ENCODE results near the gene TPPP. TPM values are rescaled to one million over a fixed set of nuclear protein-coding genes. Genes with fewer than 3 reads are reported as not detected.

TPPP gene
- polyA plus RNA-seq, 2 of the 4 experiments (the other 2 are of a cell fraction), result 1.0 to 1.4 TPM

DNA sequence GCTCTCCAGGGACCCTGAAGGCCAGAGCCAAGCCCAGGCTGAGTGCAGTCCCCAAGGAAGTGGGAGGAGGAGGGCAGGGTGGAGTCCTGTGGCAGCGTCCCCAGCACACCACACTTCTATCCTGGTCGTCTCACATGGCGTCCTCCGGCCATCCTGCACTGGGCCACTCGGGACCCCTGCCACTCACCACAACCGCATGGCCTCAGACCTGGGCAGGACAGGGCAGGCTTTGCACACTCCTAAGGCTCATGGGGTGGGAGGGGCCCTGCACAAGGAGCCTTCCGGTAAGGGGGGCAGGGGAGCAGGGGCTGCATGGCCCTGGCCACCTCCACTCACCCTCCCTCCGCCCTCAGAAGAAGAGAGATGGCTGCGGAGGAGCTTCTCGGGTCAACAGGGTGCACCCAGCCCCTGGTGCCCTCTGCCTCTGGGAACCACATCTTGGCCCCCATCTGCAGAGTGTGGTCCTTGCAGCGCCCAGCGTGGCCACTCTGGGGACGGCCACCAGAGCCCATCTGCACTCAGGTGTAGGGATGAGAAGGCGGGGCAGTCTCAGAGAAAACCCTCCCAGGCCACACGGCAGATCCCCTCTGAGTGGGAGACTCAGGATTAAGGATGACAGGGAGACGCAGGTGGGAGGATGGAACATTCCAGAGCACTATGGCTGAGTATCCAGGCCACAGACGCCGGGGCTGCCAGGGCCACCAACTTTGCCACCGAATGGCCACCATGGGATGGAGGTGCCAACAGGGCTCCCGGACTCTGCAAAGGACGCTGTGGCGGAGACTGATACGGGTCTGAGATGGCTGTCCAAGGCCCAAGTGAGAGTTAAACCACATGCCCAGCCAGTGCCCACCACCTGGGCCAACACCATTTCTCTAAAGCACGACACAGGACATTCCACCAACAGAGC is 7.6 kb downstream of the TPPP start:
- no peak overlapping the region for H3K27ac ChIP-seq
- no peak overlapping the region for H3K4me3 ChIP-seq
- no peak for TF ChIP-seq KDM5A (IDR thresholded peaks at IDR 0.05)
- no peak for TF ChIP-seq PHF8 (IDR thresholded peaks at IDR 0.05; ENCODE audit: borderline replicate concordance, low read depth)
- TF ChIP-seq FOXS1 (CRISPR knock-in tag; IDR thresholded peaks at IDR 0.05), result no peak
- TF ChIP-seq NR3C1 (IDR thresholded peaks at IDR 0.05), result no peak
- TF ChIP-seq, protein P1, sequence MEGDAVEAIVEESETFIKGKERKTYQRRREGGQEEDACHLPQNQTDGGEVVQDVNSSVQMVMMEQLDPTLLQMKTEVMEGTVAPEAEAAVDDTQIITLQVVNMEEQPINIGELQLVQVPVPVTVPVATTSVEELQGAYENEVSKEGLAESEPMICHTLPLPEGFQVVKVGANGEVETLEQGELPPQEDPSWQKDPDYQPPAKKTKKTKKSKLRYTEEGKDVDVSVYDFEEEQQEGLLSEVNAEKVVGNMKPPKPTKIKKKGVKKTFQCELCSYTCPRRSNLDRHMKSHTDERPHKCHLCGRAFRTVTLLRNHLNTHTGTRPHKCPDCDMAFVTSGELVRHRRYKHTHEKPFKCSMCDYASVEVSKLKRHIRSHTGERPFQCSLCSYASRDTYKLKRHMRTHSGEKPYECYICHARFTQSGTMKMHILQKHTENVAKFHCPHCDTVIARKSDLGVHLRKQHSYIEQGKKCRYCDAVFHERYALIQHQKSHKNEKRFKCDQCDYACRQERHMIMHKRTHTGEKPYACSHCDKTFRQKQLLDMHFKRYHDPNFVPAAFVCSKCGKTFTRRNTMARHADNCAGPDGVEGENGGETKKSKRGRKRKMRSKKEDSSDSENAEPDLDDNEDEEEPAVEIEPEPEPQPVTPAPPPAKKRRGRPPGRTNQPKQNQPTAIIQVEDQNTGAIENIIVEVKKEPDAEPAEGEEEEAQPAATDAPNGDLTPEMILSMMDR (IDR thresholded peaks at IDR 0.05), result no peak
- TF ChIP-seq, protein P2, sequence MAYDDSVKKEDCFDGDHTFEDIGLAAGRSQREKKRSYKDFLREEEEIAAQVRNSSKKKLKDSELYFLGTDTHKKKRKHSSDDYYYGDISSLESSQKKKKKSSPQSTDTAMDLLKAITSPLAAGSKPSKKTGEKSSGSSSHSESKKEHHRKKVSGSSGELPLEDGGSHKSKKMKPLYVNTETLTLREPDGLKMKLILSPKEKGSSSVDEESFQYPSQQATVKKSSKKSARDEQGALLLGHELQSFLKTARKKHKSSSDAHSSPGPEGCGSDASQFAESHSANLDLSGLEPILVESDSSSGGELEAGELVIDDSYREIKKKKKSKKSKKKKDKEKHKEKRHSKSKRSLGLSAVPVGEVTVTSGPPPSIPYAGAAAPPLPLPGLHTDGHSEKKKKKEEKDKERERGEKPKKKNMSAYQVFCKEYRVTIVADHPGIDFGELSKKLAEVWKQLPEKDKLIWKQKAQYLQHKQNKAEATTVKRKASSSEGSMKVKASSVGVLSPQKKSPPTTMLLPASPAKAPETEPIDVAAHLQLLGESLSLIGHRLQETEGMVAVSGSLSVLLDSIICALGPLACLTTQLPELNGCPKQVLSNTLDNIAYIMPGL (CRISPR knock-in tag; IDR thresholded peaks at IDR 0.05; ENCODE audit: borderline replicate concordance), result no peak
- no peak for TF ChIP-seq EHMT2 (IDR thresholded peaks at IDR 0.05; ENCODE audit: low read depth)
- TF ChIP-seq FOSB (CRISPR knock-in tag; IDR thresholded peaks at IDR 0.05), result no peak
- TF ChIP-seq, protein P3, sequence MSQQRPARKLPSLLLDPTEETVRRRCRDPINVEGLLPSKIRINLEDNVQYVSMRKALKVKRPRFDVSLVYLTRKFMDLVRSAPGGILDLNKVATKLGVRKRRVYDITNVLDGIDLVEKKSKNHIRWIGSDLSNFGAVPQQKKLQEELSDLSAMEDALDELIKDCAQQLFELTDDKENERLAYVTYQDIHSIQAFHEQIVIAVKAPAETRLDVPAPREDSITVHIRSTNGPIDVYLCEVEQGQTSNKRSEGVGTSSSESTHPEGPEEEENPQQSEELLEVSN (IDR thresholded peaks at IDR 0.05; ENCODE audit: borderline replicate concordance, low read depth), result no peak
- TF ChIP-seq HOXA7 (CRISPR knock-in tag; IDR thresholded peaks at IDR 0.05), result no peak
- TF ChIP-seq ZFP36 (IDR thresholded peaks at IDR 0.05; ENCODE audit: borderline replicate concordance, partially characterized antibody), result no peak
- TF ChIP-seq CBX8 (IDR thresholded peaks at IDR 0.05), result no peak
- 74% methylated on average over 23 of the region's 24 CpGs for WGBS (ENCODE audit: missing lambda C conversion rate)
- H3K4me2 ChIP-seq, result no peak overlapping the region
- FAIRE-seq (no peak), DNase-seq (ENCODE audit: low read depth in 1 of 2, low spot score in 1 of 2) (no peak), ATAC-seq (no peak)
- H3K9me3 ChIP-seq, result no peaks in the 10 kb centered on the region
- no peaks in the 10 kb centered on the region for H3K4me1 ChIP-seq
- CTCF ChIA-PET, result no interaction called here
- POLR2A ChIA-PET, result no interaction called here

DNA sequence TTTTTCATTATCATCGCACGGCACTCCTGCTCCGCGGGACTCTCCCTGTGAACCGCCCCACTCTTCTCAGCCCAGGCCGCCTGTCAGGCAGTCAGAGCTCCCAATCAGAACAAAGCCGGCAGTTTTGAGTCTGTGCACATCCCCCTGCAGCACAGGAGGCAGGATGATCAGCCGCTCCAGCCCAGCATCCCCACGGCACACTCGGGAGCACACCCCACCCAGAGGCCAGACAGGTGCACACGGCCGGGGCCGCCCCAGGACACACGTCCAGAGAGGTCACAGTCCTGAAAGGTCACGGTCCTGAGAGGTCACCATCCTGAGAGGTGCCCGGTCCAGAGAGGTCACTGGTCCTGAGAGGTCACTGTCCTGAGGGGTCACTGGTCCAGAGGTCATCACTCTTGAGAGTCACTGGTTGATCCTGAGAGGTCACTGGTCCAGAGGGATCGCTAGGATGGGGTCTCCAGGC is 8.4 kb downstream of the TPPP start:
- 71% methylated on average over 15 of the region's 17 CpGs for whole genome bisulfite sequencing (ENCODE audit: missing lambda C conversion rate)

More for the DNA sequence above, 8.4 kb downstream of the TPPP start:
- POLR2A ChIA-PET, result no interaction called here
- ATAC-seq (no peak), DNase-seq (ENCODE audit: low read depth in 1 of 2, low spot score in 1 of 2) (no peak), FAIRE-seq (no peak)
- H3K4me3 ChIP-seq, result no peak overlapping the region
- TF ChIP-seq, protein P1 (IDR thresholded peaks at IDR 0.05), result no peak
- TF ChIP-seq FOSB (CRISPR knock-in tag; IDR thresholded peaks at IDR 0.05), result no peak
- TF ChIP-seq GATA3 (IDR thresholded peaks at IDR 0.05; ENCODE audit: borderline replicate concordance), result no peak
- TF ChIP-seq, protein P4, sequence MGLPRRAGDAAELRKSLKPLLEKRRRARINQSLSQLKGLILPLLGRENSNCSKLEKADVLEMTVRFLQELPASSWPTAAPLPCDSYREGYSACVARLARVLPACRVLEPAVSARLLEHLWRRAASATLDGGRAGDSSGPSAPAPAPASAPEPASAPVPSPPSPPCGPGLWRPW (IDR thresholded peaks at IDR 0.05), result no peak
- TF ChIP-seq ESRRA (IDR thresholded peaks at IDR 0.05; ENCODE audit: borderline replicate concordance, low read length), result no peak
- no peak for TF ChIP-seq RARB (CRISPR knock-in tag; IDR thresholded peaks at IDR 0.05)
- TF ChIP-seq HOXB13 (CRISPR knock-in tag; IDR thresholded peaks at IDR 0.05; ENCODE audit: low read depth), result no peak
- CTCF ChIA-PET, result no interaction called here
- no peak overlapping the region for H3K4me2 ChIP-seq
- H3K27ac ChIP-seq, result no peak overlapping the region
- no peaks in the 10 kb centered on the region for H3K9me3 ChIP-seq
- no peaks in the 10 kb centered on the region for H3K4me1 ChIP-seq
